ENCODE results near the gene PIN4.

PIN4 gene

DNA sequence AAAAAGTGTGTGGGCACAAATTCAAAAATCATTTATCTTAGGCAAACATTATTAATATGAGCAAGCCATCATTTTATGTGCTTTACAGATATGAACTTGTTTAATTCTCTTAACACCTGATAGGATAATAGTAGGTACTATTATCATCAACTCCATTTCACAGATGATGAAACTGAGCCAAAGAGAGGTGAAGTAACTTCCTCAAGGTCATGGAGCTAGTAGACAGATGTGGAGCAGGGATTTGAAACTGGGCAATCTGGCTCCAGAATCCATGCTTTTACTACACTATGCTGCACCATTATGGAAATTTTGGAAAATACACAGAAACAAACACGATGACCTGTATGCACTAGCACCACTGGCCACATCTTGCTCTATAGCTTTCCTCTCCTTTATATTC lies 1.0 kb upstream of the PIN4 start:
- peak overlapping the region; percentile 95 for H3K4me3 ChIP-seq (ENCODE audit: low read depth, low read length)
- DNase-seq (ENCODE audit: low read depth) = peak; percentile 38
- no peak for TF ChIP-seq POLR2A (IDR thresholded peaks at IDR 0.05; ENCODE audit: extremely low read depth, insufficient read length)
- TF ChIP-seq, protein P1, sequence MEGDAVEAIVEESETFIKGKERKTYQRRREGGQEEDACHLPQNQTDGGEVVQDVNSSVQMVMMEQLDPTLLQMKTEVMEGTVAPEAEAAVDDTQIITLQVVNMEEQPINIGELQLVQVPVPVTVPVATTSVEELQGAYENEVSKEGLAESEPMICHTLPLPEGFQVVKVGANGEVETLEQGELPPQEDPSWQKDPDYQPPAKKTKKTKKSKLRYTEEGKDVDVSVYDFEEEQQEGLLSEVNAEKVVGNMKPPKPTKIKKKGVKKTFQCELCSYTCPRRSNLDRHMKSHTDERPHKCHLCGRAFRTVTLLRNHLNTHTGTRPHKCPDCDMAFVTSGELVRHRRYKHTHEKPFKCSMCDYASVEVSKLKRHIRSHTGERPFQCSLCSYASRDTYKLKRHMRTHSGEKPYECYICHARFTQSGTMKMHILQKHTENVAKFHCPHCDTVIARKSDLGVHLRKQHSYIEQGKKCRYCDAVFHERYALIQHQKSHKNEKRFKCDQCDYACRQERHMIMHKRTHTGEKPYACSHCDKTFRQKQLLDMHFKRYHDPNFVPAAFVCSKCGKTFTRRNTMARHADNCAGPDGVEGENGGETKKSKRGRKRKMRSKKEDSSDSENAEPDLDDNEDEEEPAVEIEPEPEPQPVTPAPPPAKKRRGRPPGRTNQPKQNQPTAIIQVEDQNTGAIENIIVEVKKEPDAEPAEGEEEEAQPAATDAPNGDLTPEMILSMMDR (IDR thresholded peaks at IDR 0.05; ENCODE audit: low read depth, low read length) = no peak
- TF ChIP-seq, protein P2, sequence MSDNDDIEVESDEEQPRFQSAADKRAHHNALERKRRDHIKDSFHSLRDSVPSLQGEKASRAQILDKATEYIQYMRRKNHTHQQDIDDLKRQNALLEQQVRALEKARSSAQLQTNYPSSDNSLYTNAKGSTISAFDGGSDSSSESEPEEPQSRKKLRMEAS (IDR thresholded peaks at IDR 0.05; ENCODE audit: low read depth, low read length) = no peak
- no peak for TF ChIP-seq MYC (IDR thresholded peaks at IDR 0.05; ENCODE audit: low read depth, low read length)

DNA sequence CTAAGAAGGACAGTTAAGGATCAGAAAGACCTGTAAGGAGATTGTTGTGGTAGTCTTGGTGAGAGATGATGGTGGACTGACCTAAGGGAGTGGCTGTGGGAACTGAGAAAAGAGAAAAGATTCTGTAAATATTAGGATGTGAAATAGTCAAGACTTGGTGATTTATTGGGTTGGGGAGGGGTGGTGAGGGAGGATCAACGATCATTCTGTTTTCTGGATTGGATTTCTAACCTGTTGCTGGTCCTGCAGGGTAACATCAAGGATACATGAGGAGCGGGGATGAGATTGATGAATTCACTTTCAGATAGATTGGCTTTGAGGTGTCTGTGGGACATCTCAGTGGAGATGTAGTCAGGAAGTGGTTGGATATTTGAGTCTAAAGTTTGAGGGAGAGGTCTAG lies 1.4 kb downstream of the PIN4 start:
- no peak overlapping the region for H3K4me3 ChIP-seq (ENCODE audit: low read depth, low read length)
- TF ChIP-seq, protein P2 (IDR thresholded peaks at IDR 0.05; ENCODE audit: low read depth, low read length) = no peak
- no peak for TF ChIP-seq MYC (IDR thresholded peaks at IDR 0.05; ENCODE audit: low read depth, low read length)
- TF ChIP-seq, protein P1 (IDR thresholded peaks at IDR 0.05; ENCODE audit: low read depth, low read length) = no peak
- TF ChIP-seq POLR2A (IDR thresholded peaks at IDR 0.05; ENCODE audit: extremely low read depth, insufficient read length) = no peak
- DNase-seq (ENCODE audit: low read depth) = no peak

DNA sequence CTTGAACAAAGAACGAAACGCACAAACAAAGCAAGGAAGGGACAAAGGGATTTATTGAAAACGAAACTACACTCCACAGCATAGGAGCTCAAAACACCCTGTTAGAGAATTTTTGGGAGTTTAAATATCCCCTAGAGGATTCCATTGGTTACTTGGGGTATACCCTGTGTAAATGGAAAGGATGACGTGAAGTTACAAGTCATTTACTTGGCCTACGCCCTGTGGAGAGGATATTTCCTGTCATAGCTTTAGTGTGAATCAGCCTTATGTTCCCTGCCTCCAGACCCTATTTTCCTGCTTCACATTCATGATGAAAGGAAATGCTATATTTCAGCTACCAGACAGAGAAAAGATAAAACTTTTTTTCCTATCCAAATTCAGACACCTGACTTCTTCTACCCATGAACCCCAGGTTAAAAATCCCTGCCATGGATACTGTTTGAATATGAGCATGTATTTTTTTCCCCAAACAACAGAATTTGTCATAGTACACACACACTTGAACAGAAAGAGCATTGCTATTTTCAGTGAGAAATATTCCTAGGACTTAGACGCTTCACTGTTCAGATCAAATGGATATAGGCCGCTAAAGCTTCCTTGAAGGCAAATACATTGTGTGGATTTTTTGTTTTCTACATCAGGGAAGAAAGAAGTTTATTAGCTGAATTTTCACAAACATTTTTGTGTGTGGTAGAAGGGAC lies 20.4 kb downstream of the PIN4 start:
- TF ChIP-seq POLR2A (IDR thresholded peaks at IDR 0.05; ENCODE audit: extremely low read depth, insufficient read length) = no peak
- TF ChIP-seq, protein P2 (IDR thresholded peaks at IDR 0.05; ENCODE audit: low read depth, low read length) = no peak
- TF ChIP-seq, protein P1 (IDR thresholded peaks at IDR 0.05; ENCODE audit: low read depth, low read length) = no peak
- TF ChIP-seq MYC (IDR thresholded peaks at IDR 0.05; ENCODE audit: low read depth, low read length) = no peak
- no peak for DNase-seq (ENCODE audit: low read depth)
- H3K4me3 ChIP-seq (ENCODE audit: low read depth, low read length) = no peak overlapping the region

DNA sequence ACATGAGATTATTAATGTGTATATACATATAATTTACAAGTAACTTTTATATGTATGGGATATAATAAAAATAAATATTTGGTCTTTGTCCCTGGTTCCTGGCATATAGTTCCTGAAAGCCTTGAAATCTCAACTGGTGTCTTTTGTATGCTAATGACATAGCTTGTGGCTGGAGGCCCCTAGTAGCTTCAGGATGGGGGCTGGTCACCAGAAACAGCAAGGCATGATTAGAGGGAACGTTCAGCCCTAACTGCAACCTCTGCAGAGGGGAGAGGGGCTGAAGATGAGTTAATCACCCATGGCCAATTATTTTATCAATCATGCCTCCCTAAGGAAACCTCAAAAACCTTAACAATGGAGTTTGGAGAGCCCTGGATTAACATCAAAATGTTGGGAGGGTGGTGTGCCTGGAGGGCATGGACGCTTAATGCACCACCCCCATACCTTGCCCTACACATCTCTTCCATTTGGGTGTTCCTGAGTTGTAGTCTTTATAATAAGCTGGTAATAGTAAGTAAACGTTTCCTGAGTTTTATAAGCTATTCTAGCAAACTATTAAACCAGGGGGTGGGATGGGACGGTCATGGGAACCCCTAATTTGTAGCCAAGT lies 21.3 kb downstream of the PIN4 start:
- no peak for TF ChIP-seq MYC (IDR thresholded peaks at IDR 0.05; ENCODE audit: low read depth, low read length)
- TF ChIP-seq, protein P1 (IDR thresholded peaks at IDR 0.05; ENCODE audit: low read depth, low read length) = no peak
- TF ChIP-seq, protein P2 (IDR thresholded peaks at IDR 0.05; ENCODE audit: low read depth, low read length) = no peak
- TF ChIP-seq POLR2A (IDR thresholded peaks at IDR 0.05; ENCODE audit: extremely low read depth, insufficient read length) = no peak
- no peak for DNase-seq (ENCODE audit: low read depth)
- no peak overlapping the region for H3K4me3 ChIP-seq (ENCODE audit: low read depth, low read length)

DNA sequence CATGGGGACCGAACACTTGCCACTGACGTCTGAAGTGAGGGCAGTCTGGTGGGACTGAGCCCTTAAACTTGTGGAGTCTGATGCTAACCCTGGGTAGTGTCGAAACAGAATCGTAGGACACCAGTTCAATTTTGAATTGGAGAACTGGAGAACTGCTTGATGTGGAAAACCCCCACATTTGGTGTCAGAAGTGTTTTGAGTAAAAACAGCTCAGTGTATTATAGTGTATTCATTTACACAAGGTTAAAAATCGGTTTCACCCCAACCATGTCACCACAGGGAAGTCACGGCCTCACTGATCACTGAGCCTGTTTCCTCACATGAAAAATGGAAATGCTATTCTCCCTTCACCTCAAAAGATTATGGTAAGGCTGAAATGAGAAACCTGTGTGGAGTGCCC lies 21.9 kb downstream of the PIN4 start:
- H3K4me3 ChIP-seq (ENCODE audit: low read depth, low read length) = no peak overlapping the region
- TF ChIP-seq, protein P1 (IDR thresholded peaks at IDR 0.05; ENCODE audit: low read depth, low read length) = no peak
- TF ChIP-seq, protein P2 (IDR thresholded peaks at IDR 0.05; ENCODE audit: low read depth, low read length) = no peak
- TF ChIP-seq POLR2A (IDR thresholded peaks at IDR 0.05; ENCODE audit: extremely low read depth, insufficient read length) = no peak
- no peak for TF ChIP-seq MYC (IDR thresholded peaks at IDR 0.05; ENCODE audit: low read depth, low read length)
- no peak for DNase-seq (ENCODE audit: low read depth)

Measured in NB4 (cell line).